ENCODE measurements around the gene C22orf15.

DNA sequence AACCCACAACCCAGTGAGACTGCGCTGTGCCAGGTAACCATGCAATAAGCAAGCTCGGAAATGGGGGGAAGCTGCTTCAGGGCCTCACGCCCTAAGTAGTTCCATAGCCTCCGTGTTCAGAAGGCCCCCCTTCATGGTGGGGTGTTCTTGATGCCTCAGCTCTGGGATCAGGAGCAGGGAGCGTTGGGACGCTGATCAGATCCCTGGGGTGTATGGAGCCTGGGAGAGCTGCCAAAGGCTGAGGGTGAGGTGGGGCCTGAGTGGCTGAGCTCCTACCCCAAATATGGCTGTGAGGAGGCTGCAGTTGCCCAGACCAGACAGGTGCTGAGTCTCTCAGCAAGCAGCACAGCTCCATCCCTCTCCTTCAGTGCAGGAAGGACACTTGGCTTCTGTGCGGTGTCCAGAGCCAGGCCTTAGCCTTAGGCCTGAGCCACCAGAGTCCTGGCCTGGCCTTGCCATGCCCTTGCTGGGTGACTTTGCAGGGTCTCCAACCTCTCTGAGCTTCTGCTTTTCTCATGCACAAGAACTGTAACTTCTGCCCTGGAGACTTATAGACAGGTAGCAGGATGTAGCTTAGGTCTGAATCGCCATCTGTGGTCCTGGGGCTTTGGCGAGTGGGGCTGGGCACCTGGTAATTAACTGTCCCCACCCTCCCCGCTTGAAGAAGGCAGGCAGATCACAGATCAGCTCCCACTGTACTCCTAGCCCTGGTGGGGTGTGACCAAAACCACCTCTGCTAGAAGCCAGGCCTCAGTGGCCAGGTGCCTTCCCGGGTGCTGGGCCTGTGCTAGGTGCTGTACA, 15.2 kb downstream of the C22orf15 start:
- TF ChIP-seq, protein P1, sequence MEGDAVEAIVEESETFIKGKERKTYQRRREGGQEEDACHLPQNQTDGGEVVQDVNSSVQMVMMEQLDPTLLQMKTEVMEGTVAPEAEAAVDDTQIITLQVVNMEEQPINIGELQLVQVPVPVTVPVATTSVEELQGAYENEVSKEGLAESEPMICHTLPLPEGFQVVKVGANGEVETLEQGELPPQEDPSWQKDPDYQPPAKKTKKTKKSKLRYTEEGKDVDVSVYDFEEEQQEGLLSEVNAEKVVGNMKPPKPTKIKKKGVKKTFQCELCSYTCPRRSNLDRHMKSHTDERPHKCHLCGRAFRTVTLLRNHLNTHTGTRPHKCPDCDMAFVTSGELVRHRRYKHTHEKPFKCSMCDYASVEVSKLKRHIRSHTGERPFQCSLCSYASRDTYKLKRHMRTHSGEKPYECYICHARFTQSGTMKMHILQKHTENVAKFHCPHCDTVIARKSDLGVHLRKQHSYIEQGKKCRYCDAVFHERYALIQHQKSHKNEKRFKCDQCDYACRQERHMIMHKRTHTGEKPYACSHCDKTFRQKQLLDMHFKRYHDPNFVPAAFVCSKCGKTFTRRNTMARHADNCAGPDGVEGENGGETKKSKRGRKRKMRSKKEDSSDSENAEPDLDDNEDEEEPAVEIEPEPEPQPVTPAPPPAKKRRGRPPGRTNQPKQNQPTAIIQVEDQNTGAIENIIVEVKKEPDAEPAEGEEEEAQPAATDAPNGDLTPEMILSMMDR (conservative IDR thresholded peaks at IDR 0.05), result no peak
- TF ChIP-seq ZFX (IDR thresholded peaks at IDR 0.05), result no peak

All from C4-2B (cell line).